ENCODE measurements around the gene PLAGL1. TPM values are rescaled to one million over a fixed set of nuclear protein-coding genes. Genes with fewer than 3 reads are reported as not detected.

The PLAGL1 gene
- total RNA-seq, 1 experiment from 2014 or later: 24.3 TPM

DNA sequence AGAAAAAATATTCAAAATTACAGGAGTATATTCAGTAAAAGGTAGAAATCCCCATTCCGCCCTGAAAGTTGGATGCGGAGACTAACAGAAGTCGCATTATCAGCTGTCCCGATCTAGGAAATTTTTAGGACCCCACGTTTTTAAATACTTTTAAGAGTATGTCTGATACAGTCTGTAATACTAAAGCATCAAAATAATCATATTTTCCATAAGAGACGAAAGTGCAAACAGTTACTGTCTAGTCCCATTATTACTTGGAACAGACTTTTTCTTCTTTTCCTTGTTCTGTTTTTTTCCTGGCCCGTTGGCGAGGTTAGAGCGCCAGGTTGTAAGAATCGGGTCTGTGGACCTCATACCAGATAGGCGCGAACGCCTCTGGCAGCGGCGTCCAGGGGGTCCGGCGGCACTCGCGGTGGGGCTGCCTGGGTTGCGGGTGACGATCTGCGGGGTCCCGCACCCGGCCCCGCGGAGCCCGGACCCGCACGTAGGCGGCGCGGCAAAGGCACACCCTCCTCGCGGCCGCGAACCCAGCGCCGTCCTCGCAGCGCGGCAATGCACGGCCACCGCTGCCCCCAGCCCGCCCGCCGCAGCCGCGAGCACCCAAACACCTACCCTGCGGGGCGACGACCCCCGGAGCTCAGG is 460 bp downstream of the PLAGL1 start:
- DNase-seq (ENCODE audit: low read depth, low spot score): no peak
- BruUV-seq (replicated peaks): no TSS peak
- TF ChIP-seq, protein P1, sequence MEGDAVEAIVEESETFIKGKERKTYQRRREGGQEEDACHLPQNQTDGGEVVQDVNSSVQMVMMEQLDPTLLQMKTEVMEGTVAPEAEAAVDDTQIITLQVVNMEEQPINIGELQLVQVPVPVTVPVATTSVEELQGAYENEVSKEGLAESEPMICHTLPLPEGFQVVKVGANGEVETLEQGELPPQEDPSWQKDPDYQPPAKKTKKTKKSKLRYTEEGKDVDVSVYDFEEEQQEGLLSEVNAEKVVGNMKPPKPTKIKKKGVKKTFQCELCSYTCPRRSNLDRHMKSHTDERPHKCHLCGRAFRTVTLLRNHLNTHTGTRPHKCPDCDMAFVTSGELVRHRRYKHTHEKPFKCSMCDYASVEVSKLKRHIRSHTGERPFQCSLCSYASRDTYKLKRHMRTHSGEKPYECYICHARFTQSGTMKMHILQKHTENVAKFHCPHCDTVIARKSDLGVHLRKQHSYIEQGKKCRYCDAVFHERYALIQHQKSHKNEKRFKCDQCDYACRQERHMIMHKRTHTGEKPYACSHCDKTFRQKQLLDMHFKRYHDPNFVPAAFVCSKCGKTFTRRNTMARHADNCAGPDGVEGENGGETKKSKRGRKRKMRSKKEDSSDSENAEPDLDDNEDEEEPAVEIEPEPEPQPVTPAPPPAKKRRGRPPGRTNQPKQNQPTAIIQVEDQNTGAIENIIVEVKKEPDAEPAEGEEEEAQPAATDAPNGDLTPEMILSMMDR (IDR thresholded peaks at IDR 0.05): no peak
- no peak for TF ChIP-seq SIN3A (IDR thresholded peaks at IDR 0.05; ENCODE audit: borderline replicate concordance, insufficient read depth, low read depth, low read length)
- no peak for TF ChIP-seq TCF7L2 (IDR thresholded peaks at IDR 0.05; ENCODE audit: low read depth, low read length)
- no peak for TF ChIP-seq POLR2AphosphoS5 (IDR thresholded peaks at IDR 0.05; ENCODE audit: low read depth, low read length)
- TF ChIP-seq, protein P2, sequence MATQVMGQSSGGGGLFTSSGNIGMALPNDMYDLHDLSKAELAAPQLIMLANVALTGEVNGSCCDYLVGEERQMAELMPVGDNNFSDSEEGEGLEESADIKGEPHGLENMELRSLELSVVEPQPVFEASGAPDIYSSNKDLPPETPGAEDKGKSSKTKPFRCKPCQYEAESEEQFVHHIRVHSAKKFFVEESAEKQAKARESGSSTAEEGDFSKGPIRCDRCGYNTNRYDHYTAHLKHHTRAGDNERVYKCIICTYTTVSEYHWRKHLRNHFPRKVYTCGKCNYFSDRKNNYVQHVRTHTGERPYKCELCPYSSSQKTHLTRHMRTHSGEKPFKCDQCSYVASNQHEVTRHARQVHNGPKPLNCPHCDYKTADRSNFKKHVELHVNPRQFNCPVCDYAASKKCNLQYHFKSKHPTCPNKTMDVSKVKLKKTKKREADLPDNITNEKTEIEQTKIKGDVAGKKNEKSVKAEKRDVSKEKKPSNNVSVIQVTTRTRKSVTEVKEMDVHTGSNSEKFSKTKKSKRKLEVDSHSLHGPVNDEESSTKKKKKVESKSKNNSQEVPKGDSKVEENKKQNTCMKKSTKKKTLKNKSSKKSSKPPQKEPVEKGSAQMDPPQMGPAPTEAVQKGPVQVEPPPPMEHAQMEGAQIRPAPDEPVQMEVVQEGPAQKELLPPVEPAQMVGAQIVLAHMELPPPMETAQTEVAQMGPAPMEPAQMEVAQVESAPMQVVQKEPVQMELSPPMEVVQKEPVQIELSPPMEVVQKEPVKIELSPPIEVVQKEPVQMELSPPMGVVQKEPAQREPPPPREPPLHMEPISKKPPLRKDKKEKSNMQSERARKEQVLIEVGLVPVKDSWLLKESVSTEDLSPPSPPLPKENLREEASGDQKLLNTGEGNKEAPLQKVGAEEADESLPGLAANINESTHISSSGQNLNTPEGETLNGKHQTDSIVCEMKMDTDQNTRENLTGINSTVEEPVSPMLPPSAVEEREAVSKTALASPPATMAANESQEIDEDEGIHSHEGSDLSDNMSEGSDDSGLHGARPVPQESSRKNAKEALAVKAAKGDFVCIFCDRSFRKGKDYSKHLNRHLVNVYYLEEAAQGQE (IDR thresholded peaks at IDR 0.05; ENCODE audit: insufficient read depth in 1 of 2, low read depth in 2 of 2, low read length in 1 of 2): no peak
- H3K4me3 ChIP-seq (ENCODE audit: low read depth in 2 of 2, low read length in 2 of 2): peak overlapping the region; percentile 56
- in situ Hi-C loops (cut with HindIII; ENCODE audit: low pct_unique_long_range_greater_than_20kb, low sequenced_read_pairs) (no loop called here), intact Hi-C loops (cut with micrococcal nuclease; ENCODE audit: unreplicated experiment) (no loop called here)
- H3K27ac ChIP-seq (ENCODE audit: low read length): peak overlapping the region; percentile 54
- ChIA-PET POLR2A (no interaction called here), CTCF (interaction anchor here (0.6 kb wide), 2 partner anchors 83 to 436 kb away, joined by 3 to 6 read pairs; no protein-coding TSS in a partner anchor)
- peaks cover under 1% of the 10 kb centered on the region; the same call in 1 of the 2 replicates for H3K9me3 ChIP-seq (ENCODE audit: control insufficient read depth, insufficient read depth, low read depth, low read length)
- H3K36me3 ChIP-seq (ENCODE audit: control insufficient read depth, insufficient read depth, low read length): no peaks in the 10 kb centered on the region; the same call in none of the 2 replicates
- H3K27me3 ChIP-seq (ENCODE audit: control insufficient read depth, insufficient read depth, low read length): peaks cover 6% of the 10 kb centered on the region; the same call in 1 of the 2 replicates
- 0 out of 2 replicates have a peak, but pooled peaks cover 2% of the 10 kb centered on the region for H3K4me1 ChIP-seq (ENCODE audit: control insufficient read depth, insufficient read depth, low read length)
- peak; percentile 69 for ATAC-seq

DNA sequence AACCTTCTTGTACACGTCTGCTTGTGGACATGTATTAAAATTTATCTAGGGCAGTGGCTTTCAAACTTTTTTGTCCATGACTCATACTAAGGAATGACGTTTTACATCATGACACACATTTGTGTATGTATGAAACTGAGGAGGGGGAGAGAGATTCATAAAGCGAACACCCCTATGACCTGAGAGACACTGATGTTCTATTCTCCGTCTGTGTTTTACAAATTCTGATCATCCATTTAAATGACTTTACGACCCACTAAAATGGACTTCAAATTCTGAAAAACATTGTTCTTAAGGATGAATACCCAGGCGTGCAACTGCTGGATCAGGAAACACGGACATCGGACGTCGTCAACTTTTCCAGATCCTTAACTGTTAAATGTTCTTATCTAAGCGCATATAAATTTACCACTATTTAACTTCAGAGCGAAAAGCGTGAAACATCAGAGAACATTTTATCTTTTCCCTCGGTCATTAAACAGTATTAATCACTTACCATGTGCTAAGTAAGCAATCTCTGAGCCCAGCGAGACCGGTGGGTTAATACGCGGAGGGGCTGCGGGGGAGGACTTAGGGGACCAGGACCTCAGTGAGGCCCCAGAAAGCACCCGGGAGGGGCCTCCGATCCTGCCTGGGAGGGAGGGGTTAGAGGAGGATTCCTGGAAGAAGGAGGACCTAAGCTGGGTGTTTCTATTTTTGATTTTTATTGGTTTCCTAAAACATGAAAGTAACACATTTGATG is 1.2 kb downstream of the PLAGL1 start:
- no peaks in the 10 kb centered on the region; the same call in none of the 2 replicates for H3K36me3 ChIP-seq (ENCODE audit: control insufficient read depth, insufficient read depth, low read length)
- H3K27ac ChIP-seq (ENCODE audit: low read length): peak overlapping the region; percentile 54
- TF ChIP-seq, protein P1 (IDR thresholded peaks at IDR 0.05): no peak
- TF ChIP-seq POLR2AphosphoS5 (IDR thresholded peaks at IDR 0.05; ENCODE audit: low read depth, low read length) (no peak), SIN3A (IDR thresholded peaks at IDR 0.05; ENCODE audit: borderline replicate concordance, insufficient read depth, low read depth, low read length) (no peak), TCF7L2 (IDR thresholded peaks at IDR 0.05; ENCODE audit: low read depth, low read length) (no peak)
- TF ChIP-seq, protein P2 (IDR thresholded peaks at IDR 0.05; ENCODE audit: insufficient read depth in 1 of 2, low read depth in 2 of 2, low read length in 1 of 2): no peak
- 0 out of 2 replicates have a peak, but pooled peaks cover 2% of the 10 kb centered on the region for H3K4me1 ChIP-seq (ENCODE audit: control insufficient read depth, insufficient read depth, low read length)
- H3K27me3 ChIP-seq (ENCODE audit: control insufficient read depth, insufficient read depth, low read length): peaks cover 6% of the 10 kb centered on the region; the same call in 1 of the 2 replicates
- peaks cover 7% of the 10 kb centered on the region; the same call in 1 of the 2 replicates for H3K9me3 ChIP-seq (ENCODE audit: control insufficient read depth, insufficient read depth, low read depth, low read length)
- no peak for ATAC-seq
- intact Hi-C loops (cut with micrococcal nuclease; ENCODE audit: unreplicated experiment) (no loop called here), in situ Hi-C loops (cut with HindIII; ENCODE audit: low pct_unique_long_range_greater_than_20kb, low sequenced_read_pairs) (no loop called here)
- ChIA-PET POLR2A (no interaction called here), CTCF (interaction anchor here (0.6 kb wide), 2 partner anchors 84 to 436 kb away, joined by 3 to 6 read pairs; no protein-coding TSS in a partner anchor)
- BruUV-seq (replicated peaks): no TSS peak
- no peak for DNase-seq (ENCODE audit: low read depth, low spot score)
- H3K4me3 ChIP-seq (ENCODE audit: low read depth in 2 of 2, low read length in 2 of 2): peak overlapping the region; percentile 56
